ENCODE data around the gene NFASC.
A peak's percentile ranks its signal among the peaks of the same experiment; 100 is the strongest.

The NFASC gene

GRCh38 chr1:205056956-205057568, 186.4 kb downstream of the NFASC start:
- TF ChIP-seq CTCF (conservative IDR thresholded peaks at IDR 0.05; ENCODE audit: low read length): no peak
- no peak for DNase-seq (ENCODE audit: low read depth)
- H3K4me3 ChIP-seq (ENCODE audit: low read length): no peak overlapping the region

GRCh38 chr1:205057808-205058575, 187.3 kb downstream of the NFASC start:
- no peak for DNase-seq (ENCODE audit: low read depth)
- TF ChIP-seq CTCF (conservative IDR thresholded peaks at IDR 0.05; ENCODE audit: low read length): no peak
- no peak overlapping the region for H3K4me3 ChIP-seq (ENCODE audit: low read length)

- no peak for DNase-seq (ENCODE audit: low read depth)
- no peak for TF ChIP-seq CTCF (conservative IDR thresholded peaks at IDR 0.05; ENCODE audit: low read length)
Observed at GRCh38 chr1:205058853-205059252, 188.2 kb downstream of the NFASC start.

GRCh38 chr1:205059660-205060059, 189.0 kb downstream of the NFASC start:
- TF ChIP-seq CTCF (conservative IDR thresholded peaks at IDR 0.05; ENCODE audit: low read length): no peak
- H3K4me3 ChIP-seq (ENCODE audit: low read length): no peak overlapping the region
- DNase-seq (ENCODE audit: low read depth): no peak

More at GRCh38 chr1:205058853-205059252, 188.2 kb downstream of the NFASC start:
- no peak overlapping the region for H3K4me3 ChIP-seq (ENCODE audit: low read length)

DNA sequence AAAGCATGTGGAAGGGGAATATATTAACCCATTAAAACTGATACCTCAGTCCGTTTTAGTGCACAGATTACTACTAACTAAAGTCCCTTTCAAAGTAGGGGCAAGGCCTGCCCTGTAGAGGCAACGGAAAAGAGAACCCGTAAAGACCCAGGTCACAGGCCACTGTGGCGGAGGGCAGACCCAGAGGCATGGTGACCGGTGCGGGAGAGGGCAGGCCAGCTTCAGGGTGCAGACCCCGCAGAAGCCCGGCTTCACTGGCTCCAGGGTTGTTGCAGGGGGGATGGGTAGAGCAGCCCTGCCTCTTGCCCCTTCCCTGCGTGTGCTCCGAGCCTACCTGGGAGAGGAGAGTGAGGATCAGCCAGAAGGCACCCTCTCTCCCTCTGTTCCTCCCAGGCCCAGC, 190.1 kb downstream of the NFASC start:
- no peak for DNase-seq (ENCODE audit: low read depth)
- no peak for TF ChIP-seq CTCF (conservative IDR thresholded peaks at IDR 0.05; ENCODE audit: low read length)
- H3K4me3 ChIP-seq (ENCODE audit: low read length): no peak overlapping the region

DNA sequence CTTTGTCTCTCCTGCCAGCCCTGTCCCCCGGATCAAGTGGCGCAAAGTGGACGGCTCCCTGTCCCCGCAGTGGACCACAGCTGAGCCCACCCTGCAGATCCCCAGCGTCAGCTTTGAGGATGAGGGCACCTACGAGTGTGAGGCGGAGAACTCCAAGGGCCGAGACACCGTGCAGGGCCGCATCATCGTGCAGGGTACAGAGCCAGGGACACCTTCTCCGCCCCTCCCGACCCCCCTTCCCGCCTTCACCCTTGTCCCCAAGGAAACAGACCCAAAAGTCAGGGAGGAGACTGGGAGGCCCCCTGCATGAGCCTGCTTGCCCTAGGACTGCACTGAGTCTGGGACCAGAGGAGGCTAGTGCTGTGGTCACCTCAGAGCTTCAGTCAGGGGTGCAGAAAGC, 190.6 kb downstream of the NFASC start:
- DNase-seq (ENCODE audit: low read depth): no peak
- TF ChIP-seq CTCF (conservative IDR thresholded peaks at IDR 0.05; ENCODE audit: low read length): no peak
- H3K4me3 ChIP-seq (ENCODE audit: low read length): no peak overlapping the region

DNA sequence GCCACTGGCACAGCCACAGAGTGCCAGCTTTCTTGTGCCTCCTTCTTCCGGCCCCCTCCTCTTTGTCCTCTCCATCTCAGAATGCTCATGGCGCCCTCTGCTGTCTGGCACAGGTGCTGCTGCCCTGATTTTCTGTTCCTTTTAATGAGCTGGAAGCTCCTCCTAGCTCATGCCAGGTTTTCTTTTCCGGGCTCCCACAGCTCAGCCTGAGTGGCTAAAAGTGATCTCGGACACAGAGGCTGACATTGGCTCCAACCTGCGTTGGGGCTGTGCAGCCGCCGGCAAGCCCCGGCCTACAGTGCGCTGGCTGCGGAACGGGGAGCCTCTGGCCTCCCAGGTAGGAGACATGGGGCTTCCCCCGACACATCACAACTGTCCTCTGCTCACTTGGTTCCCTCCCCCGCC, 191.0 kb downstream of the NFASC start:
- H3K4me3 ChIP-seq (ENCODE audit: low read length): no peak overlapping the region
- DNase-seq (ENCODE audit: low read depth): peak; percentile 49
- TF ChIP-seq CTCF (conservative IDR thresholded peaks at IDR 0.05; ENCODE audit: low read length): peak; percentile 90
